Astrocyte of the cerebellum (primary cell): Measurements from ENCODE around the gene ACRBP.

Experiments used
- DNase-seq: peaks from one replicate; pipeline ENCODE4 v3.0.0-alpha.2; 2011; ENCODE audit warnings: low read depth
- H3K4me3 ChIP-seq: 2 replicates; pipeline ENCODE4 v1.5.1; 2011; ENCODE audit warnings: mild to moderate bottlenecking, low read depth, low read length, moderate library complexity
- in situ Hi-C: cut with HindIII; loops from 2 replicates; pipeline ENCODE4 v1.10.0; 2017; ENCODE audit warnings: low sequenced_read_pairs
- TF ChIP-seq, protein P1 (sequence below): IDR thresholded peaks from 2 replicates; pipeline ENCODE4 v1.5.1; 2012; ENCODE audit warnings: low read length, low read depth, moderate library complexity, mild to moderate bottlenecking; ENCODE audit errors: missing control alignments

The ACRBP gene

DNA sequence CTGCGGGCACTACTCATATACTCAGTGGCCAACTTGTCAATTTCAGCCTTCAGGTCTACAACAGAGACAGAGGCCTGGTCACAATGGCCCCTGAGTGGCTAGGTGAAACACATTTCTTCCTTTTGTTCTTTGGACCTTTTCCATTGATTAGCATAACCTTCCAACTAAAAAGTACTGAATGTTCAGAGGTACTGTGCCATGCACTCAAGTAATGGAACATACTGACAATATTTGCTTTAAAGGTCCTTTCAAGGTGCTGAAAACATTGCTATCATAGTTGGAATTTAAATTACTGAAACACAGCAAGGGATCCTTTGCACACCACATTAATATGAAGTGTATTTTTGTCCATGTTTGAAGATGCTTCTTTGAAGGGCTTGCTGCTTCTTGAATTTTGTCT lies 6.1 kb upstream of the ACRBP start:
- TF ChIP-seq, protein P1, sequence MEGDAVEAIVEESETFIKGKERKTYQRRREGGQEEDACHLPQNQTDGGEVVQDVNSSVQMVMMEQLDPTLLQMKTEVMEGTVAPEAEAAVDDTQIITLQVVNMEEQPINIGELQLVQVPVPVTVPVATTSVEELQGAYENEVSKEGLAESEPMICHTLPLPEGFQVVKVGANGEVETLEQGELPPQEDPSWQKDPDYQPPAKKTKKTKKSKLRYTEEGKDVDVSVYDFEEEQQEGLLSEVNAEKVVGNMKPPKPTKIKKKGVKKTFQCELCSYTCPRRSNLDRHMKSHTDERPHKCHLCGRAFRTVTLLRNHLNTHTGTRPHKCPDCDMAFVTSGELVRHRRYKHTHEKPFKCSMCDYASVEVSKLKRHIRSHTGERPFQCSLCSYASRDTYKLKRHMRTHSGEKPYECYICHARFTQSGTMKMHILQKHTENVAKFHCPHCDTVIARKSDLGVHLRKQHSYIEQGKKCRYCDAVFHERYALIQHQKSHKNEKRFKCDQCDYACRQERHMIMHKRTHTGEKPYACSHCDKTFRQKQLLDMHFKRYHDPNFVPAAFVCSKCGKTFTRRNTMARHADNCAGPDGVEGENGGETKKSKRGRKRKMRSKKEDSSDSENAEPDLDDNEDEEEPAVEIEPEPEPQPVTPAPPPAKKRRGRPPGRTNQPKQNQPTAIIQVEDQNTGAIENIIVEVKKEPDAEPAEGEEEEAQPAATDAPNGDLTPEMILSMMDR: no peak
- H3K4me3 ChIP-seq: no peak overlapping the region
- no peak for DNase-seq
- in situ Hi-C loops: no loop called here

DNA sequence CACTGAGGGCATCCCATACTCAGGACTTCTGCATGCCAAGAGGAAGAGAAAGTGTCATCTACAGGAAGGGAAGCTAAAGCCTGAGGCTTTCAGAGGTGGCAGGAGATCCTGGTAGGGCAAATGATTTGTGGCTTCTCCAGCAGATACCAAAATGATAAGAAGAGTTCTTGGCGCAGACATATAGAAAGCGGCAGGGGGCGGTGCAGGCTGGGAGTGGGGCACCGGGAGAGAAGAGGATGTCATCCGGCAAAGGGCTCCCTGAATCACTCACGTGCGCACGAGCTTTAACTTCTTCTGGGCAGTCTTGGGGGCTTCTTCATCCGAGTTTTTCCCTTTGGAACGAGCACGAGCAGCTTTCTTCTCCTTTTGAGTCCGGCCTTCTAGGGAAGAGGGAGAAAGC lies 5.2 kb upstream of the ACRBP start:
- in situ Hi-C loops: no loop called here
- DNase-seq: no peak
- TF ChIP-seq, protein P1: no peak
- H3K4me3 ChIP-seq: no peak overlapping the region

DNA sequence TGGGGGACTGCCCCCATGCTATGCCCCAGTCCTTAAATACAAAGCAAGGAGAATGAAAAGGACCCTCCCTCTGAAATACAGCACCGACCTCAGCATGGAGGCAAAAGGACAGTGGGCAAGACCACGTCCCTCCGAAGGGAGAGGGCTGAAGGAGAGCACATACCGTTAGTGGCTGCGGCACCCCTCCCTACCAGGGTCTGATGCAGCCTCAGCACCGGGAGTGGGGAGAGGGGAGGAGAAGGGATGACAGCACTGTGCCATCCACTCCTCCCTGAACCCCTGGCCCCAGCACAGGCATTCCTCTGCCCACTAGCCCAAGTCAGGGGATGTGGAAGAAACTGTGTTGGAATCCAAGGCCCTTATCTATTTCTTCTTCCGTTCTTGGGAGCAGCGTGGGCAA lies 3.6 kb upstream of the ACRBP start:
- in situ Hi-C loops: no loop called here
- TF ChIP-seq, protein P1: no peak
- no peak overlapping the region for H3K4me3 ChIP-seq
- no peak for DNase-seq

DNA sequence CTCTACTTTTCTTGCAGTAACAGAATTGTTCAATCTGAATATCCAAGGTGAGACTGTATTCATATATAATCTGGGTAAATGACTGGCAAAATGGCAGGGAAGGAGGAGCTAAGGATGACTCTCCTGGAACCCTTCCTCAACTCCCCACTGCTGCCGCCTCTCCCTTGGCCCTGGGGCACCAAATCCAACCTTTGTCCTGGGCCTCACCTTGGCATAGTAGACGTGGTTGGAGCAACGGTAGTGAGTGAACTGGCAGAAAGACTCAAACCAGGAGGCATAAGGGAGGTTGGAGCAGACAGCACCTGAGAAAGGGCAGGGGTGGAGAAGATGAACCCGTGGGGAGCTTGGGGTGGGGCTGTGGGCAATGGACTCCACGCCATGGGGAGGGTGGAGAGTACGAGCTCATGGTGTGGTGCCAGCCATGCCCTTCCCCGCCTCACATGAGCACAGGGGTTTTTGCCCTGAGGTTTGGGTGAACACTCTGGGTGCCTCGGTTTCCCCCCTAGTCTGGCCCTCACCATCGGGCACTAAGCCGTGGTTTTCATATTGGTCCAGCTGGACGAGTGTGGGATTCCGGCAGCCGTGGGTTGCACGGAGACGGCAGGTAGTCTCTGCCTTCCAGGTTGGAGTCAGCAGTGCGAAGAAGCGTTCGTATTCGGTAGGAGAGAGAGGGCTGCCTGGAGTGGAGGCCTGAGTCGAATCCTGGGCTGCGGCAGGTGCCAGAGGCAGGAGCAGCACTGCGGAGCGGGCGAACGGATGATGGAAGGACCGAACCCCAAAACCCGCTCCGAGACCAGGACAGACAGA lies 753 bp downstream of the ACRBP start:
- peak overlapping the region; percentile 34 for H3K4me3 ChIP-seq
- TF ChIP-seq, protein P1: no peak
- no peak for DNase-seq
- in situ Hi-C loops: loop anchor here (5.0 kb wide), 1 partner anchor 46 kb away; no protein-coding TSS in a partner anchor

DNA sequence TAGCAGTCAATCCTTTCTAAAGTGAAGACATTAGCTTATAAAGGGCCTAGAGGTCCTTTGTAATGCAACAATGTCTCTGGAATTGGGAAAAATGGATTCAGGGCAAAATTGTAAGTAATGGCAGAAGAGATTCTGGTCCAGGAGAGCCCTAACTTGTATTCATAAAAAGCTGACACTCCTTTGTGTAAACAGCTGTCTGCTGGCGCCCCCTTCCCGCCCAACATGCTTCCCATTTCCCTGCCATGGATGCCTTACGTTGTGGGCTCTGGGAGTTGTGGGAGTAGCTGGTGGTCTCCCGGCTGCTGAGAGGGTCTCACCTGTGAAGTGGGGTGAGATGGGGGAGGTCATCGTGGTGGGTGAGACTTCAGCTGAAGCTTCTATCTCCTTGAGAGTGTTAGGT lies 2.3 kb downstream of the ACRBP start:
- TF ChIP-seq, protein P1: no peak
- H3K4me3 ChIP-seq: no peak overlapping the region
- in situ Hi-C loops: loop anchor here (5.0 kb wide), 1 partner anchor 47 kb away; no protein-coding TSS in a partner anchor
- DNase-seq: no peak

DNA sequence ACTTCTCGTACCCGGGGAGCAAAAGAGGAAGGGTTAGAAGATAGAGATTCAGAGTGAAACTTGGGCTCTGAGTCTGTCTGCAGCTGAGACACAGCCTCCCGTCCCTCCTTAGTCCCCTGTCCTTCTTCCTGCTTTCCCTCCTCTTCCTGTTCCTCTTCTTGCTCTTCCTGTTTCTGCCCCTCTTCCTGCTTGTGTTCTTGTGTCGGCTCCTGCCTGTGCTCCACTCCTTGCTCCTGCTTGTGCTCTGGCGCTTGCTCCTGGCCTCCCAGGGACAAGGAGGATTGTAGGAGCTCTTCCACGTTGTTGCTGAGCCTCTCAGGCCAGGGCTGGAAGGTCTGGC lies 3.0 kb downstream of the ACRBP start:
- in situ Hi-C loops: no loop called here
- no peak for DNase-seq
- TF ChIP-seq, protein P1: no peak
- no peak overlapping the region for H3K4me3 ChIP-seq
